Mesendoderm (in vitro differentiated cells): ENCODE results near the gene FBXL4.
A peak's percentile ranks its signal among the peaks of the same experiment; 100 is the strongest.

ENCODE experiments used
- DNase-seq: peaks from one replicate; pipeline ENCODE4 v3.0.0; 2013
- H2AK5ac ChIP-seq: 2 replicates; pipeline ENCODE4 v1.6.1; 2013; ENCODE audit warnings: low read length, inconsistent platforms
- H2BK120ac ChIP-seq: 2 replicates; pipeline ENCODE4 v1.6.1; 2013; ENCODE audit warnings: low read depth, mild to moderate bottlenecking, low read length, moderate library complexity, mixed read lengths
- H2BK15ac ChIP-seq: replicated peaks from 2 replicates; pipeline ENCODE4 v1.6.1; 2013; ENCODE audit warnings: low read depth, mild to moderate bottlenecking, moderate library complexity
- H2BK5ac ChIP-seq: 2 replicates; pipeline ENCODE4 v1.6.1; 2013; ENCODE audit warnings: low read length, inconsistent platforms
- H3K18ac ChIP-seq: 2 replicates; pipeline ENCODE4 v1.6.1; 2013; ENCODE audit warnings: mild to moderate bottlenecking, low read length, mixed read lengths
- H3K23ac ChIP-seq: one replicate; pipeline ENCODE4 v1.6.1; 2013; ENCODE audit warnings: low read length
- H3K27ac ChIP-seq: 2 replicates; pipeline ENCODE4 v1.5.1; 2013; ENCODE audit warnings: low read depth, mild to moderate bottlenecking, inconsistent platforms, low read length, moderate library complexity
- H3K27me3 ChIP-seq: 2 replicates; pipeline ENCODE4 v1.6.1; 2013; ENCODE audit warnings: low read length, control low read depth, mild to moderate bottlenecking, inconsistent platforms; ENCODE audit not compliant: insufficient read depth, poor library complexity
- H3K36me3 ChIP-seq: 2 replicates; pipeline ENCODE4 v1.6.1; 2013; ENCODE audit warnings: low read length, inconsistent platforms; ENCODE audit not compliant: control insufficient read depth, insufficient read depth
- H3K4ac ChIP-seq: one replicate; pipeline ENCODE4 v1.6.1; 2013; ENCODE audit warnings: low read depth, mild to moderate bottlenecking, low read length, moderate library complexity
- H3K4me1 ChIP-seq: 2 replicates; pipeline ENCODE4 v1.6.1; 2013; ENCODE audit warnings: low read depth, low read length, inconsistent platforms; ENCODE audit not compliant: control insufficient read depth
- H3K4me2 ChIP-seq: 2 replicates; pipeline ENCODE4 v1.6.1; 2013; ENCODE audit warnings: low read length
- H3K4me3 ChIP-seq: 2 replicates; pipeline ENCODE4 v1.5.1; 2013; ENCODE audit warnings: mild to moderate bottlenecking, low read length
- H3K56ac ChIP-seq: one replicate; pipeline ENCODE4 v1.6.1; 2013; ENCODE audit warnings: low read length
- H3K79me1 ChIP-seq: 2 replicates; pipeline ENCODE4 v1.6.1; 2013; ENCODE audit warnings: low read length, inconsistent platforms
- H3K79me2 ChIP-seq: 2 replicates; pipeline ENCODE4 v1.6.1; 2013; ENCODE audit warnings: mild to moderate bottlenecking, low read length; ENCODE audit not compliant: control insufficient read depth, insufficient read depth
- H3K9ac ChIP-seq: 2 replicates; pipeline ENCODE4 v1.6.1; 2013; ENCODE audit warnings: low read length, inconsistent platforms
- H4K5ac ChIP-seq: one replicate; pipeline ENCODE4 v1.6.1; 2013; ENCODE audit warnings: low read length
- H4K8ac ChIP-seq: one replicate; pipeline ENCODE4 v1.6.1; 2013; ENCODE audit warnings: low read depth, mild to moderate bottlenecking, control low read depth, low read length, moderate library complexity
- WGBS: extraction: QIAGEN DNeasy Blood & Tissue Kit; methylation state at CpG from one replicate; pipeline ENCODE4 v1.1.7; 2013; ENCODE audit warnings: low lambda C conversion rate, missing lambda C conversion rate; ENCODE audit not compliant: insufficient coverage; ENCODE audit errors: extremely low coverage; 5-methylcytosine and 5-hydroxymethylcytosine counted together

The FBXL4 gene

GRCh38 chr6:98848539-98849242 is 99.1 kb downstream of the FBXL4 start:
- no CpG with 5 or more reads among the region's 18 CpGs for WGBS

DNA sequence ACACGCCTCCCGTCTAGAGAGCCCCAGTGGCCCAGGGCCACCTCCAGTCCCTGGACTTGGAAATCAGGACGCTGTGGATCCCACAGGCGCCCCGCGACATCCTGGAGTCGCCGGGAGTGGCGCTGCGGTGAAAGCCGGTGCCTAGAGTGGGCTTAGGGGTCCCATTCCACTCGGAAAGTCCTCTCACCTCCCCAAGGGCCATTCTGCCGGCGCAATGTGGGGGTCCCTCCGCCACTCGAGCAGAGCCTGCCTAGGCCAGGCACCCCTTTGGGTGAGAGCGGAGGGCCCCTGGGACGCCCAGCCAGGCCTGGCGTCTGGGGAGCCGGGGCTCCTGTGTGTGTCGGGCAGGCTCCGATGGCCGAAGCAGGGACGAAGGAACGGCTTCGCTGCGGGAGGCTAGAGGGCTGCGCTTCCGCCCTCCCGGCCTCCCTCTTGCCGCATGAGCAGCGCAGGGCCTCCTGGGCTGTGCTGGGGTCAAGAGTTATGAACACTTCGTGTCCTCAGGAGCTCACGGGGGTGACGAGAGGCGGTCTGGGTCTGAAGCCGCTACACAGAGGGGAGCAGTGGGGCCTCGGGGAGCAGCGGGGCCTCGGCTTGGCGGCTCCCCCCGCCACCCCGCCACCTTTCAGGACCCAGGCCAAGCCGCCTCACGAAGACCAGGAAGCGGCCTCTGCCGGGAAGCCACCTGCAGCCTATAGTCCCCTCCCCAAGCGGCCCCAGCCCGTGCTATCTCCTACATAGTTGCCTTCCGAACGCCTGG is 99.8 kb downstream of the FBXL4 start:
- no peak for DNase-seq
- WGBS = no CpG with 5 or more reads among the region's 51 CpGs
- no peak overlapping the region for H3K4ac ChIP-seq
- H2AK5ac ChIP-seq = no peak overlapping the region
- no peak overlapping the region for H3K23ac ChIP-seq
- no peak overlapping the region for H3K27ac ChIP-seq
- no peak overlapping the region for H2BK15ac ChIP-seq
- H2BK120ac ChIP-seq = no peak overlapping the region
- no peak overlapping the region for H4K8ac ChIP-seq
- H3K27me3 ChIP-seq = peaks cover 16% of the 10 kb centered on the region
- peak overlapping the region; percentile 21 for H3K4me2 ChIP-seq
- peak overlapping the region; percentile 14 for H3K9ac ChIP-seq
- H3K18ac ChIP-seq = no peak overlapping the region
- H4K5ac ChIP-seq = no peak overlapping the region
- H3K56ac ChIP-seq = peak overlapping the region; percentile 36
- no peaks in the 10 kb centered on the region for H3K79me2 ChIP-seq
- no peaks in the 10 kb centered on the region for H3K36me3 ChIP-seq
- H3K4me3 ChIP-seq = no peak overlapping the region
- no peak overlapping the region for H2BK5ac ChIP-seq
- no peaks in the 10 kb centered on the region for H3K4me1 ChIP-seq
- no peaks in the 10 kb centered on the region for H3K79me1 ChIP-seq

More at GRCh38 chr6:98848539-98849242, 99.1 kb downstream of the FBXL4 start:
- Histone ChIP-seq H2AK5ac (no peak overlapping the region), H3K4me2 (no peak overlapping the region), H3K56ac (no peak overlapping the region), H3K9ac (no peak overlapping the region), H3K4me1 (no peaks in the 10 kb centered on the region), H2BK5ac (no peak overlapping the region), H3K27me3 (peaks cover 8% of the 10 kb centered on the region), H3K27ac (no peak overlapping the region), H3K18ac (no peak overlapping the region), H3K79me2 (no peaks in the 10 kb centered on the region), H4K8ac (no peak overlapping the region), H3K4me3 (no peak overlapping the region), H3K36me3 (no peaks in the 10 kb centered on the region), H4K5ac (no peak overlapping the region), H3K4ac (no peak overlapping the region), H2BK15ac (no peak overlapping the region), H3K79me1 (no peaks in the 10 kb centered on the region), H3K23ac (no peak overlapping the region), H2BK120ac (no peak overlapping the region)
- no peak for DNase-seq

DNA sequence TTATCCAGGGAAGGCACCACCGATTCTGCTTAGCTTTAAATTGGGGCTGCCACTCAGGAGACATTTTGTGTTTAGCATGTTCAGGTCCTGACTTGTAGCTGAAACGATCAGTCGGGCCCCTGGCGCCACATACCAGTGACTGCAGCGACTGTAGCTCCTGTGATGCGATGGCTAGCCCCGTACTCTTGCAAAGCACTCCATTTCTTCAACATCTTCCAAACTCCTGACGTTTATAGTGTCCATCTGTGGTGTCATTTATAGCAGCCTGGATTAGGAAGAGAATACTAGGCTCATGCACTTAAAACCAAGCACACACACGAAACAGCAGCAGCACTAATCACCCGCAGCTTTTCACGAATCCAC is 100.3 kb downstream of the FBXL4 start:
- H2BK5ac ChIP-seq = no peak overlapping the region
- H3K27ac ChIP-seq = no peak overlapping the region
- H3K56ac ChIP-seq = no peak overlapping the region
- no peak overlapping the region for H2BK120ac ChIP-seq
- H4K8ac ChIP-seq = no peak overlapping the region
- DNase-seq = no peak
- no peak overlapping the region for H4K5ac ChIP-seq
- no peak overlapping the region for H3K18ac ChIP-seq
- no peak overlapping the region for H2BK15ac ChIP-seq
- H3K4me3 ChIP-seq = no peak overlapping the region
- H3K79me1 ChIP-seq = no peaks in the 10 kb centered on the region
- H3K4me1 ChIP-seq = no peaks in the 10 kb centered on the region
- no peak overlapping the region for H3K4ac ChIP-seq
- H3K23ac ChIP-seq = no peak overlapping the region
- peaks cover 20% of the 10 kb centered on the region for H3K27me3 ChIP-seq
- H2AK5ac ChIP-seq = no peak overlapping the region
- no peak overlapping the region for H3K9ac ChIP-seq
- H3K4me2 ChIP-seq = no peak overlapping the region
- no peaks in the 10 kb centered on the region for H3K79me2 ChIP-seq
- H3K36me3 ChIP-seq = no peaks in the 10 kb centered on the region
- WGBS = no CpG with 5 or more reads among the region's 11 CpGs

GRCh38 chr6:98846021-98846380 is 101.7 kb downstream of the FBXL4 start:
- Histone ChIP-seq H2AK5ac (no peak overlapping the region), H3K18ac (no peak overlapping the region), H3K79me2 (no peaks in the 10 kb centered on the region), H3K27me3 (peaks cover 30% of the 10 kb centered on the region), H3K79me1 (no peaks in the 10 kb centered on the region), H3K4ac (no peak overlapping the region), H2BK5ac (no peak overlapping the region), H3K9ac (no peak overlapping the region), H3K36me3 (no peaks in the 10 kb centered on the region), H3K4me2 (no peak overlapping the region), H2BK15ac (no peak overlapping the region), H3K27ac (no peak overlapping the region), H3K4me3 (no peak overlapping the region), H3K4me1 (no peaks in the 10 kb centered on the region), H4K5ac (no peak overlapping the region), H4K8ac (no peak overlapping the region), H3K23ac (no peak overlapping the region), H3K56ac (no peak overlapping the region), H2BK120ac (no peak overlapping the region)
- DNase-seq = no peak
- no CpG with 5 or more reads among the region's 3 CpGs for WGBS

DNA sequence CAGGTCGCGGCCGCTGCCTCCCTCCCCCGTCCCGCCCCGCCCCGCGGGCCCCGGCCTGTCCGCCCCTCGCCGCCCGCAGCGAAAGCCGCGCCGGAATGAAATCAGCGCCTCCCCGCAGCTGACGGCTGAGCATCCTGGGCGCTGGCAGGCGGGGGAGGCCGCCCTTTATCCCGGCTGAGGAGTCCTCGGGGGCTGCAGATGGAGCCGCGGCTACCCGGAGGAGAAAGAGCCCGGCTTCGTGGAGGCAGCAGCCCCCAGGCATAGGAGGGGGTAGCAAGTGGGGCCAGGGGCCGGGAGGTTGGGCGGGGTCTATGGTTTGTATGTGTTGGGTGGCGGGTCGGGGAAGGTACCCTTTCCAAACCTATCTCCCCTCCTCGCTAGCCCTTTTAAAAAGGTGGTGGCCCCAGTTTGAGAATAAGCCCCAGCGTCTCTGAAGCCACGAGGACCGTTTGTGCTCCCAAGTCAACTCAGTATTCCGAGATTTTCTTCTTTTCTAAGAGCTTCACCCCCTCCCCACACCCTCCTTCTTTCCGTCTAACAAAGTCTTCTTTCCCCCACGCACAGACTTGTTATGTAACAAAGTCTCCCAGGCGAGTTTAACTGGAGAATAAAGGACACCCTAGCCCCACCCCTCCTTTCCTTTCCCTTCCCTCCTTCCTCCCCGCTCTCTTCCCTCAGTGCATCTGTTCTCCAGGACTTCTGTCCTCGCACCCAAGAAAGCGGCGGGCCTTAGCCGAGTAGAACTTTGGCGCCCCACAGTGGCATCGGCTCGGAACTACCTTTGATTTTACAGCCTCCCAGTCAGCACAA is 102.3 kb downstream of the FBXL4 start:
- Histone ChIP-seq H3K79me1 (no peaks in the 10 kb centered on the region), H3K4me1 (no peaks in the 10 kb centered on the region), H3K23ac (no peak overlapping the region), H3K9ac (no peak overlapping the region), H3K27ac (no peak overlapping the region), H2BK15ac (no peak overlapping the region), H3K4ac (no peak overlapping the region), H3K18ac (no peak overlapping the region), H4K5ac (no peak overlapping the region), H3K79me2 (no peaks in the 10 kb centered on the region), H3K36me3 (no peaks in the 10 kb centered on the region), H2BK5ac (no peak overlapping the region), H2BK120ac (no peak overlapping the region), H3K4me3 (no peak overlapping the region), H3K56ac (no peak overlapping the region), H4K8ac (no peak overlapping the region), H2AK5ac (no peak overlapping the region), H3K4me2 (peak overlapping the region; percentile 56), H3K27me3 (peaks cover 32% of the 10 kb centered on the region)
- no CpG with 5 or more reads among the region's 50 CpGs for WGBS
- peak; percentile 93 for DNase-seq
